Activated CD8-positive, alpha-beta memory T cell treated with anti-CD3 and anti-CD28 coated beads, Interleukin-2, amount 50 U/mL, for 48 hours (primary cell): ENCODE data around the gene ORAI2.
"Not testable (repeated sequence)": the region's sequence is repeated elsewhere in the genome, so short reads cannot be mapped to it uniquely, and the experiment has no call there.

Experiments
- DNase-seq: peaks from one replicate; pipeline ENCODE4 v3.0.0-alpha.2; 2020

Gene ORAI2

DNA sequence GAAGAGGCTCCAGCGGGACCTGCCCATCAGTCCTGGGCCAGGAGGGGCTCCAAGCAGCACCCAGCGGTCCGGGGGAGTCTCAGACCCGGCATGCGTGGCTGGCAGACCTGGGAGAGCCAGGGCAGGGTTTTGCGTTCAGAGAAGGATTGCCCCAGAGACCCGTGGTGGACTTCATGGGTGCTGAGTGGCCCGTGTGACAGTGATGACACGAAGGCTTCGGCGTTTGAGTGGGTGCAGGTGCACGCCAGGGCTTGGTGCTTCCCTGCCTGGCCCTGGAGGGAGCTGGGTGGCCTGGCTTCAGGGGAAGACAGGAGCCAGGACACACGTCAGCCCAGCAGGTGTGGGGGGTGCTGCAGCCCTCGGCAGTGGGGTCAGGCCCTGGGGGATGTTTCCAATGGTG lies 13.9 kb downstream of the ORAI2 start:
- no peak for DNase-seq

DNA sequence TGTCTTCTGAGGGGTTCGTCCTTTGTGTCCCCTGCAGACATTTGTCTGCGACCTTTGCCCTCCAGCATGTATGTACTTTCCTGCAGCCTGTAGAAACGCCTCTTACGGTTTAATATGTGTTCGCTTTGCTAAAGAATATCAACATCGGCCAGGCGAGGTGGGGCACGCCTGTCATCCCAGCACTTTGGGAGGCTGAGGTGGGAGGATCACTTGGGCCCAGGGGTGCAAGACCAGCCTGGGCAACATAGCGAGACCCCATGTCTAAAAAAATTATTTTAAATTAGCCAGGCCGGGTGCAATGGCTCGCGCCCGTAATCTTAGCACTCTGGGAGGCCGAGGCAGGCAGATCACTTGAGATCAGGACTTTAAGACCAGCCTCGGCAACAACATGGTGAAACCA lies 15.8 kb downstream of the ORAI2 start:
- no peak for DNase-seq

GRCh38 chr7:102450242-102450641 lies 16.9 kb downstream of the ORAI2 start:
- DNase-seq = no peak

DNA sequence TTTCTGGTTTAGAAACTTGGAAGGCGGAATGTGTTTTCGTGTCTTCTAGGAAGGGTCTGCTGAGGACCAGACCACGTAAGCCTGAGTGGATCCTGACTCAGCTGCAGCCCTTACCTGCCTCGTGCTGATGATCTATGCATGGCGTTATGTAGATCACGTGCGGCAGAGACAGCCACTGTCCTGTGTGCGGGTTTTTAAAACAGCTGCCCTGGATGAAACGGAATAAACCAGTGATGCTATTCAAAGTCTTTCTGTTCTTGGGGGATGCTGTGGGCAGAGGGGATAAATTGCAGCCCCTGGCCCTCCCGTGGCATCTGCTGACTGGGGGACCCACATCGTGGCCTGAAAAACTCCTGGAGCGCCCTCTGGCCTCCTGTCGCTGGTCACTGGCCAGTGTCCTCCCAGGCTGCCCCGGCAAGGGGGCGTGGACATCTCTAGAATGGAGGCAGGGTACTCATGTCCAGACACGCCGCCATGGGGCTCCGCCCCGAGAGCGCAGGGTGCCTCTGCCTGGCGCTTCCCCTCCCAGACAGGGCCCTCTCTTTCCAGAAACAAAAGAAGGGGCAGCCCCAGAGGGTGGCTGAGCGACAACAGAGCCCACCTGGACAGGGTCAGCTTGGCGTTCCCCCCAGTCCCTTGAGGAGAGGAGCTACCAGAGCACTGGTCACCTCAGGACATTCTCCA lies 18.1 kb downstream of the ORAI2 start:
- DNase-seq = no peak

DNA sequence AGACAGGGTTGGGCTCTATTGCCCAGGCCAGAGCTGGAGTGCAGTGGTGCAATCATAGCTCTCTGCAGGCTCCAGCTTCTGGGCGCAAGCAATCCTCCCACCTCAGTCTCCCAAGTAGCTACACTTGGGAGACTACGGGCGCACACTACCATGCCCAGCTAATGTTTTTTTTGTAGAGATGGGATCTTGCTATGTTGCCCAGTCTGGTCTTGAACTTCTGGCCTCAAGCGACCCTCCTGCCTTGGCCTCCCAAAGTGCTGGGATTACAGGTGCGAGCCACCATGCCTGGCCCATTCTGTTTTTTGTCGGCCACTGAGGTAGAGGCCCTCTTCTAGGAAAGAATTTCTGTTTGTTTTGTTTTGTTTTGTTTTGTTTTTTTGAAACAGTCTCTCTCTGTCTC lies 19.1 kb downstream of the ORAI2 start:
- no peak for DNase-seq

DNA sequence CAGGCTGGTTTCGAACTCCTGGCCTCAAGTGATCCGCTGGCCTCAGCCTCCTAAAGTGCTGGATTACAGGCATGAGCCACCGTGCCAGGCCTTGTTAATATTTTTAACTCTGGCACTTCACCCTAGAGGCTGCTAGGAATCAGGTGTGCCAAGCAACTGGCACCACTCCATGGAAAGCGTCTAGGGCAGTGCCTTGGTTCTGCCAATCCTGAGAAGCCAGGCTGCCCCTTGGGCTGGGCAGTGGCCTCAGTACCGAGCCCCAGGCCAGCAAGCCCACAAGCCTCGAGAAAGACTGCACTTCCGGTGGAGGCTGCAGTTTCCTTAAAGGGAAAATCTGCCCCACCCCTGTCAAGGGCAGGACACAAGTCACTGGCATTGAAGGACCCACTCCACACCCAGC lies 19.9 kb downstream of the ORAI2 start:
- DNase-seq = no peak

DNA sequence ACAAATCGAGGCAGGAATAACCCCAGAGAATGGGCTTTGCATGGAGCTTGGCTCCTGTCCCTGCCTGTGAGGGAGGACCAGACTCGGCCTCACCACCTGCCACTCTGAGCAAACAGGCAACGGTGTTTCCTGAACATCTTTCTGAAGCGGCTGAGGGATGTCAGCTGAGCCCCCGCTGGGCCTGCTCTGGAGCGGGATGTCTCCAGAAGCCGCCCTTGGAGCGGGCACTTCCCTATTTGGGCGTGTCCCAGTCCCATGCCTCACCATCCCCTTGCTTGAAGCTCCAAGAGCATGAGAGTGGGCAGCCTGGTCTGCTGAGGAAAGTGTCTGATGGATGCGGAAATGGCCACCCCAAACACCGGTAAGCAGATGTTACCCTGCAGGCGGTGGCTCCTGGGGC lies 21.1 kb downstream of the ORAI2 start:
- DNase-seq = no peak

- not testable (repeated sequence) for DNase-seq
These were observed 21.6 kb downstream of the ORAI2 start for GRCh38 chr7:102454932-102455331.

DNA sequence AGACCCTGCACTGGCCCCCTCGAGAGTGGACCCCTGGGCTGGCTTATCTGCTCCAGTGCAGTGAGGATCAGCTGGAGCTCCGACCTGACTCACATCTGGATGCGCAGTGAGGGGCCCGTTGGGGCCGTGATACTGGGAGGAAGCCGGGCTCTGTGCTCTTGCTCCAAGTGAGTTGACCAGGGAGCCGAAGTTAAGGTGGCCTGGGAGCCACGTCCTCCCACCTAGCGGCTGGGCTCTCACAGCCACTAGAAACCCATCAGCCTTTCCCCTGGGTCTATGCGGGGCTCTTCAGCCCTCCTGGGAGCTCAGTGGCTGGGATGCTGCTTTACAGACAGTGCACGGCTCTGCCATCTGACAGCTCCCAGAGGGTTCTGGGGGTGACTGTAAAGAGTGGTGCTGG lies 22.2 kb downstream of the ORAI2 start:
- no peak for DNase-seq

DNA sequence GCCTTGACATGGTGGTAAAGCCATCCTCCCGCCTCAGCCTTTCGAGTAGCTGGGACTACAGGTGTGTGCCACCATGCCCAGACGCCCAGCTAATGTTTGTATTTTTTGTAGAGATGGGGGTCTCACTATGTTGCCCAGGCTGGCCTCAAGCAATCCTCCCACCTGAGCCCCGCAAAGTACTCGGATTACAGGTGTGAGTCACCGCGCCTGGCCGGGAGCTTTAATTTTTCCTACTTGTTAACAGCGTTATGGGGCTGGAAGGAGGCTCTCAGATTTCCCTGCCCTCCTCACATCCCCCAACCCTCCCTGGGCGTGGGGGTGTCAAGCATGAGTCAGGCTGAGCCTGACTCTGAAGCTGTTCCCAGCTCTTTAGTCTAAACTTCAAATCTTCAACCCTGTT lies 23.0 kb downstream of the ORAI2 start:
- no peak for DNase-seq

GRCh38 chr7:102457352-102457924 lies 24.1 kb downstream of the ORAI2 start:
- DNase-seq = no peak

- no peak for DNase-seq
These were observed 26.0 kb downstream of the ORAI2 start for GRCh38 chr7:102459221-102459844.

DNA sequence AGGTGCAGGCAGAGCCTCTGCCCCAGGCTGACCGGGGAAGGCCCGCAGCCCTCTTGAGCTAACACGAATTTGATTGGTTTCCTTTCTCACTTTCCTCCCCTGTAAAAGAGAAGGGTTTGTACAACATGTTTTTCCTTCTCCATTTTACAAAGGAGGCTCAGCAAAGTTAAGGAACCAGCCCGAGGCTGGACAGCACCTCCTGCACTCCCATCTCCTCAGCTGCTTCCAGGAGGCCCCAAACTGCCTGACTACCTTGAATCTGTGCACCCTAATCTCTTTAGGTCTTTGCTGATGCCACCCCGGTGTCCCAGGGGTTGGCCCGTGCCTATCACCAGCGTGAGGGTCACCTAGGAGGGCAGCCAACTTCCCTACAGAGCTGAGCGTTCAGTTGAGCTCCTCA lies 27.1 kb downstream of the ORAI2 start:
- no peak for DNase-seq

DNA sequence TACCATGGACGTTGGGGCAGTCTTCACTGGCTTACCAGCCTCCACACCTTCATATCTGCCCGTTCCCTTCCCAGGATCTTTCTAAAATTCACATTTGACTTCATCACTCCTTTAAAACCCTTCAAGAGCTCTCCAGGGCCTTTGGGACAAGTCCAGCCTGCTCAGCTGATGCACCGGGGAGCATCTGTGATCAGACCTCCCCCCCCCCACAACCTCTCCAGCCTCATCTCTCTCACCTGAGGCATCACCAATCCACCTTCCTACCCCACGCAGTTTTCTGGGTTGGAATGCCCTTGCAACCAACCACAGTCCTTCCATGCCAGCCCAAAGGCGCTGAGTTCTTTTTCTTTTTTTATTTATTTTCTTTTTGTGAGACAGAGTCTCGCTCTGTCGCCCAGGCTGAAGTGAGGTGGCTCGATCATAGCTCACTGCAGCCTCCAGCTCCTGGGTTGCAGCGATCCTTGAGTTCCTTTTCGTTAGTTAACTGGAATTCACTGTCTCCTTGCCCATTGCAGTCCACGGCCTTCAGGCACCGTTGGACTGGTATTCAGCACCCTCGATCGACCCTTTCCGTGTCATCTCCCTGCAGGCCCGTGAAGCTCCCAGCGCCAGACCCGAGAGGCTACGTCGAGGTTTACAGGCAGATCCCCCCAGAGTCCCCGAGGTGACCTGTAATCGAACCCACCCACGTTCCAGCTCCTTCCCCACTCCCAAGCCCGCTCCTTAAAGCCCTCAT lies 30.6 kb downstream of the ORAI2 start:
- DNase-seq = no peak

GRCh38 chr7:102464577-102465280 lies 31.4 kb downstream of the ORAI2 start, which contains the start of the genes ALKBH4 and LRWD1:
Gene ALKBH4, minus strand, starts transcription at chr7:102464863. Its CDS starts 27 bp downstream, at chr7:102464836.
Gene LRWD1, plus strand, starts transcription at chr7:102464984. Its CDS starts 97 bp downstream, at chr7:102465081.
- peak; percentile 99 for DNase-seq

DNA sequence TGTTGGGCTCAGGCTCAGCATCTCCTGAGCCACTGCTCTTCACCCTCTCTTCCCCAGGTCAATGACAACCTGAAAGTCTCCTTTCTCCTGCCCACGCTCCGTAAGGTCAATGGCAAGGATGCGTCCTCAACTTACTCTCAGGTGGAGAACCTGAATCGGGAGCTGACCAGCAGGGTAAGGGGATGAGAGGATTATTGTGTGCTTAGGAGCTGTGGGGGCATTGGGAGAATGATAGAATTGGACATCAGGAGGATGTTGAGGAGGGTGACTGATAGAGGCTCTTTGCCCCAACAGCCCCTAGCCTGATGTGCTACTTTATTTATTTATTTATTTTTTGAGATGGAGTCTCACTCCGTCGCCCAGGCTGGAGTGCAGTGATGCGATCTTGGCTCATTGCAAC lies 32.7 kb downstream of the ORAI2 start:
- DNase-seq = no peak

DNA sequence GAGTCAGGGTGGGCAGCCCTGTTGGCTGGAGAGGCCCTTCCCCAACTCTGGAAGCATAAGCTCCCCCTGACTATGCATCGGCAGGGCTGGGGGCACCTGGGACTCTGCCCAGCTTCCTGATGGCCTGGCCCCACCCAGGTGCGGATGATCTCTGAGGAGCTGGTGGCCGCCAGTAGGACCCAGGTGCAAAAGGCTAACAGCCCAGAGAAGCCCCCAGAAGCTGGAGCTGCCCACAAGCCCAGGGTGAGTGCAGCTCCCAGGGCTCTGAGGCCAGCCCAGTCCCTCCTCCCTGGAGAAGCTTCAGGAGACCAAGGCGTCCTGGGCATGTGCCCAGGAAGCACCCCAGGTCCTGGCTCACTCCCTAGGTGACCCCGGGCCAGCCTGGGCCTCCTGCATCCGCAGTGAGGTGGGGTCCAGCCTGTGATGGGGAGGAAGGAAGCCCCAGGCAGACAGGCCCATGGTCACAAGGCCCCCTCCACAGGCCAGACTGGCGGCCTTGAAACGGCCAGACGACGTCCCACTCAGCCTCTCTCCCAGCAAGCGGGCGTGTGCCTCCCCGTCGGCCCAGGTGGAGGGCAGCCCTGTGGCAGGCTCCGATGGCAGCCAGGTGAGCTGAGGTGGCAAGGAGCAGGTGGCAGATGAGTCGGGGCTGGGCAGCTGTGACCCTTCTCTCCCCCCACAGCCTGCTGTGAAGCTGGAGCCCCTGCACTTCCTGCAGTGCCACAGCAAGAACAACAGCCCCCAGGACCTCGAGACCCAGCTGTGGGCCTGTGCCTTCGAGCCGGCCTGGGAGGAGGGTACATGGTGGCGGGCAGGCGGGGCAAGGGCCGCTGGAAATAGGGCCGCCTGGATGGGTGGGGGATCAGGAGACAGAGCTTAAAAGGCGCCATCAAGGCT lies 34.5 kb downstream of the ORAI2 start:
- DNase-seq = no peak

DNA sequence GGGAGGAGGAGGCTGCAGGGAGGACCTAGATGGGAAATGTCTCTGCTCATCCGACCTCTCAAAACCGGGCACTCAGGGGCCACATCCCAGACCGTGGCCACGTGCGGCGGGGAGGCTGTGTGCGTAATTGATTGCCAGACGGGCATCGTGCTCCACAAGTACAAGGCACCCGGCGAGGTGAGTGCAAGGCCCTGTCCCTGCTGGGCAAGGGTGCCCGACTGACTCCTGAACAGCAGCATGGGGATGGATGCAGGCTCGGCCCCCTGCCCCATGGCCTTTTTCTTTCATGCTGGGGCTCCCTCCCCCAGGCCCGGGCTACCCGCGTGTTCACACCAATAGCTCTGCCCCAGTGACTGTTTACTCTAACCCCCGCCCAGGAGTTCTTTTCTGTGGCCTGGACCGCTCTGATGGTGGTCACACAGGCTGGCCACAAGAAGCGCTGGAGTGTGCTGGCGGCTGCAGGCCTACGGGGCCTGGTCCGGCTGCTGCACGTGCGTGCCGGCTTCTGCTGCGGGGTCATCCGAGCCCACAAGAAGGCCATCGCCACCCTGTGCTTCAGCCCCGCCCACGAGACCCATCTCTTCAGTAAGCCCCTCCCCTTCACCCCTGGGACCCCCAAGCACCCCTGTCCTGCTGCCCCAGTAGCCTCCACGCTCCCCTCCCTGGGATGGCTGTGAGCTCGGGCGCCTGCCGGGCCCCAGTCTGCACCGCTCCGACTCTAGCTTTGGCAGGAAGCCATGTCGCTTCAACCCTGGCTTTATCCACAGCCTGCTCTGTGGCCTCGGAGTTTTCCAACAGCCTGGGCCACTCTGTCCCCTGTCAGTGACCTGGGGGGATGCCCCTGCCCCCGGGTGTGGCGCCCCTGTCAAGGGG lies 35.3 kb downstream of the ORAI2 start:
- DNase-seq = no peak

DNA sequence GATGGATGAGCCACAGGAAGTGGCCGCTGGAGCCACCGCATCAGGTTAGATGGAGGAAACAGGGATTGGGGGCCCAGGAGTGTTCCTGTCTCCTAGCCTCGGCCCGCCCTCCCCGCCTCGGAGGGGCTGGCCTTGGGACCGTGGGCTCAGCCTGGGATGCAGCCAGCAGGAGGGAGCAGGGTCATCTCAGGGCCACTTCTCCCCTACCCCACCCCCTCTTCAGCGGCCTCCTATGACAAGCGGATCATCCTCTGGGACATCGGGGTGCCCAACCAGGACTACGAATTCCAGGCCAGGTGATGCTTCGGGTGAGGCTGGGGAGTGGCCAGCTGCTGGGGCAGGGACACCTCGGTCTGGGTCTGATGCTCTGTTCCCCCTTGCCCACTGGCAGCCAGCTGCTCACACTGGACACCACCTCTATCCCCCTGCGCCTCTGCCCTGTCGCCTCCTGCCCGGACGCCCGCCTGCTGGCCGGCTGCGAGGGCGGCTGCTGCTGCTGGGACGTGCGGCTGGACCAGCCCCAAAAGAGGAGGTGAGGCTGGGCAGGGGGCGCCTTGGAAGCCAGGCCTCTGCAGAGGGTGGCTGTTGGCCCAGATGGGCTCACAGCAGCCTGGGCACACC lies 36.1 kb downstream of the ORAI2 start:
- no peak for DNase-seq
